HEK293 (cell line): Measurements from ENCODE around the gene CSMD2.

Source experiments
- CTCF ChIP-seq: fragments of 450-650 bp; formaldehyde crosslinking; IDR thresholded peaks from 2 replicates; pipeline ENCODE4 v1.5.1; 2016; ENCODE audit warnings: missing biosample characterization, missing genetic modification characterization
- ZFHX2 ChIP-seq: fragments of 450-650 bp; formaldehyde crosslinking; conservative IDR thresholded peaks from 2 replicates; pipeline ENCODE4 v1.5.1; 2016; ENCODE audit warnings: missing biosample characterization, missing genetic modification characterization
- ZNF133 ChIP-seq: fragments of 450-650 bp; formaldehyde crosslinking; IDR thresholded peaks from 2 replicates; pipeline ENCODE4 v1.5.1; 2016; ENCODE audit warnings: missing biosample characterization, missing genetic modification characterization
- ZNF138 ChIP-seq: fragments of 450-650 bp; formaldehyde crosslinking; IDR thresholded peaks from 2 replicates; pipeline ENCODE4 v1.5.1; 2016; ENCODE audit warnings: missing biosample characterization, missing genetic modification characterization, borderline replicate concordance
- ZNF639 ChIP-seq: fragments of 450-650 bp; formaldehyde crosslinking; IDR thresholded peaks from 2 replicates; pipeline ENCODE4 v1.5.1; 2016; ENCODE audit warnings: missing biosample characterization, missing genetic modification characterization
- TF ChIP-seq, protein P1 (sequence below): fragments of 450-650 bp; formaldehyde crosslinking; IDR thresholded peaks from 2 replicates; pipeline ENCODE4 v1.5.1; 2016; ENCODE audit warnings: missing biosample characterization, missing genetic modification characterization, low read depth
- TF ChIP-seq, protein P2 (sequence below): fragments of 450-650 bp; formaldehyde crosslinking; IDR thresholded peaks from 2 replicates; pipeline ENCODE4 v1.5.1; 2016; ENCODE audit warnings: missing biosample characterization, missing genetic modification characterization

DNA sequence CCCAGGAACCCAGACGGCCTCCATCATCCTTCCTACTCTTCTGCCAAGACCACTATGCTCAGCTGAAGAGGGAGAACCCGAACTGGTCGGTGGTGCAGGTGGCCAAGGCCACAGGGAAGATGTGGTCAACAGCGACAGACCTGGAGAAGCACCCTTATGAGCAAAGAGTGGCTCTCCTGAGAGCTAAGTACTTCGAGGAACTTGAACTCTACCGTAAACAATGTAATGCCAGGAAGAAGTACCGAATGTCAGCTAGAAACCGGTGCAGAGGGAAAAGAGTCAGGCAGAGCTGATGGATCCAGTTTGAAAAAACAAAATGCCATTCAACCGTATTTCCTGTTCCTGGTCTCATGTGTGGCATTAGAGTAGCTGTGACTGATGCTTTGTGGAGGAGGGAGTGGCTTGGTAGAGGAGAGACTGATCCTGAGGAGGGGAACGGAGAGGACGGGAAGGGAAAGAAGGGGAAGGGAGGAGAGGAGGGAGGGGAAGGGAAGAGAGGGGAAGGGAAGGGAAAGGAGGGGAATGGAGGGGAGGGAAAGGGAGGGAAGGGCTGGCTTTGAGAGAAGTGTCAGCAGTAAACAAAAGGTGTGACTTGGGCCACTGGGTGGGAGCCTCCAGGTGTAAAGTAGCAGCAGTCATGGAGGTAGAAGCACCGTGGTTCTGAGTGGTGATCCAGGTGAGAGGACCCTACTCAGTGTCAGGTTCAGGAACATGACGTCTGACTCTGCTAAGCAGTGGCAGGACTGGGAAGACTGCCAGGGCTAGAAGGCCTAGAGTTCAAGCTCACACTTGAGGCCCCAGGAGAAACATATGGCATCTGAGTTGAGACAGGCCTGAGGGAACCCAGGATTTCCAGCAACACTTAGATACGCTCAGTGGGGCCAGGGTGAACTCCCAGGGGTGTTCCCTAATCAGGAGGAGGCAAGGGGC, 300.3 kb downstream of the CSMD2 start:
- TF ChIP-seq ZFHX2 (tag by site-specific recombination) (no peak), CTCF (tag by site-specific recombination) (no peak), ZNF133 (no peak), ZNF639 (no peak), ZNF138 (tag by site-specific recombination) (no peak)
- TF ChIP-seq, protein P1, sequence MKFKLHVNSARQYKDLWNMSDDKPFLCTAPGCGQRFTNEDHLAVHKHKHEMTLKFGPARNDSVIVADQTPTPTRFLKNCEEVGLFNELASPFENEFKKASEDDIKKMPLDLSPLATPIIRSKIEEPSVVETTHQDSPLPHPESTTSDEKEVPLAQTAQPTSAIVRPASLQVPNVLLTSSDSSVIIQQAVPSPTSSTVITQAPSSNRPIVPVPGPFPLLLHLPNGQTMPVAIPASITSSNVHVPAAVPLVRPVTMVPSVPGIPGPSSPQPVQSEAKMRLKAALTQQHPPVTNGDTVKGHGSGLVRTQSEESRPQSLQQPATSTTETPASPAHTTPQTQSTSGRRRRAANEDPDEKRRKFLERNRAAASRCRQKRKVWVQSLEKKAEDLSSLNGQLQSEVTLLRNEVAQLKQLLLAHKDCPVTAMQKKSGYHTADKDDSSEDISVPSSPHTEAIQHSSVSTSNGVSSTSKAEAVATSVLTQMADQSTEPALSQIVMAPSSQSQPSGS (tag by site-specific recombination), result no peak
- TF ChIP-seq, protein P2, sequence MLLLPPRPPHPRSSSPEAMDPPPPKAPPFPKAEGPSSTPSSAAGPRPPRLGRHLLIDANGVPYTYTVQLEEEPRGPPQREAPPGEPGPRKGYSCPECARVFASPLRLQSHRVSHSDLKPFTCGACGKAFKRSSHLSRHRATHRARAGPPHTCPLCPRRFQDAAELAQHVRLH (tag by site-specific recombination), result no peak
